PC-3 (cell line): ENCODE data around the gene FRMD4B. TPM values are rescaled to one million over a fixed set of nuclear protein-coding genes. Genes with fewer than 3 reads are reported as not detected.

Experiments used
- ATAC-seq: fragments of 200-7000 bp; cut with Tn5 transposase; 2 replicates; pipeline ENCODE4 v1.9.1; 2020; ENCODE audit warnings: mild to moderate bottlenecking, moderate library complexity
- BruUV-seq: library from RNA; stranded (reverse); fragments of 400-500 nt; replicated peaks from 2 replicates; lab custom pipeline; 2021; lab: Mats Ljungman, UMichigan
- CTCF ChIA-PET: fragments of 300-600 bp; sonication (Branson Sonifier 250); formaldehyde crosslinking; loops from one replicate; lab custom pipeline; 2022; ENCODE audit warnings: antibody characterized with exemption; lab: Charles Lee
- POLR2A ChIA-PET: fragments of 300-600 bp; sonication (Branson Sonifier 250); formaldehyde crosslinking; loops from one replicate; lab custom pipeline; 2022; ENCODE audit warnings: antibody characterized with exemption; ENCODE audit not compliant: unreplicated experiment; lab: Charles Lee
- DNase-seq: peaks from one replicate; pipeline ENCODE4 v3.0.0-alpha.2; 2015
- H2AFZ ChIP-seq: fragments of 300-600 bp; sonication (generic); 2 replicates; pipeline ENCODE4 v1.6.0; 2016; ENCODE audit warnings: antibody characterized with exemption, low read length
- H3F3A ChIP-seq: fragments of 300-600 bp; sonication (generic); one replicate; pipeline ENCODE4 v1.6.0; 2017; ENCODE audit warnings: antibody characterized with exemption, low read length, control low read depth, mild to moderate bottlenecking; ENCODE audit not compliant: unreplicated experiment
- H3K27ac ChIP-seq: fragments of 300-600 bp; sonication (generic); 2 replicates; pipeline ENCODE4 v1.5.1; 2016; ENCODE audit warnings: mild to moderate bottlenecking, low read length
- H3K27me3 ChIP-seq: fragments of 300-600 bp; sonication (generic); 2 replicates; pipeline ENCODE4 v1.6.1; 2016; ENCODE audit warnings: low read length, mixed read lengths
- H3K36me3 ChIP-seq: fragments of 300-600 bp; sonication (generic); 2 replicates; pipeline ENCODE4 v1.6.1; 2016; ENCODE audit warnings: low read depth, mixed run types, low read length, mixed read lengths
- H3K4me1 ChIP-seq: fragments of 300-600 bp; sonication (generic); 2 replicates; pipeline ENCODE4 v1.5.1; 2016; ENCODE audit warnings: low read length; ENCODE audit not compliant: insufficient read depth
- H3K4me2 ChIP-seq: fragments of 300-600 bp; sonication (generic); 2 replicates; pipeline ENCODE4 v1.6.0; 2016; ENCODE audit warnings: low read length
- H3K4me3 ChIP-seq: fragments of 300-600 bp; sonication (generic); 2 replicates; pipeline ENCODE4 v1.5.1; 2016; ENCODE audit warnings: mild to moderate bottlenecking, low read length, mixed read lengths
- H3K79me2 ChIP-seq: fragments of 300-600 bp; sonication (generic); 2 replicates; pipeline ENCODE4 v1.6.1; 2017; ENCODE audit warnings: low read length, mixed read lengths
- H3K9ac ChIP-seq: fragments of 300-600 bp; sonication (generic); 2 replicates; pipeline ENCODE4 v1.6.0; 2016; ENCODE audit warnings: mild to moderate bottlenecking, low read length
- H3K9me2 ChIP-seq: fragments of 300-600 bp; sonication (generic); replicated peaks from 2 replicates; pipeline ENCODE4 v1.6.1; 2016; ENCODE audit warnings: mixed run types, low read length, mixed read lengths
- H3K9me3 ChIP-seq: fragments of 300-600 bp; sonication (generic); 2 replicates; pipeline ENCODE4 v1.6.1; 2016; ENCODE audit warnings: low read length, mixed read lengths
- H4K20me1 ChIP-seq: fragments of 300-600 bp; sonication (generic); 2 replicates; pipeline ENCODE4 v1.6.1; 2016; ENCODE audit warnings: low read length, mixed read lengths
- EZH2 ChIP-seq: fragments of 300-600 bp; sonication (generic); IDR thresholded peaks from one replicate; pipeline ENCODE4 v1.6.1; 2017; ENCODE audit warnings: antibody characterized with exemption, mild to moderate bottlenecking, low read length; ENCODE audit not compliant: unreplicated experiment
- EZH2phosphoT487 ChIP-seq: fragments of 300-600 bp; sonication (generic); IDR thresholded peaks from 2 replicates; pipeline ENCODE4 v1.6.1; 2018; ENCODE audit warnings: mild to moderate bottlenecking, antibody characterized with exemption, low read length, borderline replicate concordance
- intact Hi-C: fragments of 100-400 bp; cut with micrococcal nuclease; formaldehyde crosslinking; loops from 2 replicates; pipeline ENCODE4 v1.9.0; 2023
- total RNA-seq: library from RNA; depleted of rRNA; stranded (reverse); fragments of >200 nt; gene quantifications from 2 replicates; pipeline ENCODE4 v1.2.3, GENCODE V29; 2014
- TF ChIP-seq, protein P1 (sequence below): fragments of 300-600 bp; sonication (generic); conservative IDR thresholded peaks from 2 replicates; pipeline ENCODE4 v1.5.1; 2017; ENCODE audit warnings: antibody characterized with exemption, low read depth, mild to moderate bottlenecking, low read length

FRMD4B gene
- total RNA-seq, 1 experiment from 2014 or later, result 5.7 TPM

GRCh38 chr3:69255928-69256327, 130.0 kb downstream of the FRMD4B start:
- H4K20me1 ChIP-seq, result no peaks in the 10 kb centered on the region
- no peaks in the 10 kb centered on the region for H3K9me2 ChIP-seq
- BruUV-seq, result no TSS peak
- DNase-seq (no peak), ATAC-seq (no peak)
- H3K9ac ChIP-seq, result no peak overlapping the region
- H3K27me3 ChIP-seq, result no peaks in the 10 kb centered on the region
- ChIA-PET CTCF (interaction anchor here (0.5 kb wide), 1 partner anchor 37 kb away, joined by 5 read pairs; no protein-coding TSS in a partner anchor), POLR2A (no interaction called here)
- H3K4me3 ChIP-seq, result no peak overlapping the region
- no peaks in the 10 kb centered on the region for H3K9me3 ChIP-seq
- H3F3A ChIP-seq, result no peaks in the 10 kb centered on the region
- H3K4me1 ChIP-seq, result no peaks in the 10 kb centered on the region
- TF ChIP-seq, protein P1, sequence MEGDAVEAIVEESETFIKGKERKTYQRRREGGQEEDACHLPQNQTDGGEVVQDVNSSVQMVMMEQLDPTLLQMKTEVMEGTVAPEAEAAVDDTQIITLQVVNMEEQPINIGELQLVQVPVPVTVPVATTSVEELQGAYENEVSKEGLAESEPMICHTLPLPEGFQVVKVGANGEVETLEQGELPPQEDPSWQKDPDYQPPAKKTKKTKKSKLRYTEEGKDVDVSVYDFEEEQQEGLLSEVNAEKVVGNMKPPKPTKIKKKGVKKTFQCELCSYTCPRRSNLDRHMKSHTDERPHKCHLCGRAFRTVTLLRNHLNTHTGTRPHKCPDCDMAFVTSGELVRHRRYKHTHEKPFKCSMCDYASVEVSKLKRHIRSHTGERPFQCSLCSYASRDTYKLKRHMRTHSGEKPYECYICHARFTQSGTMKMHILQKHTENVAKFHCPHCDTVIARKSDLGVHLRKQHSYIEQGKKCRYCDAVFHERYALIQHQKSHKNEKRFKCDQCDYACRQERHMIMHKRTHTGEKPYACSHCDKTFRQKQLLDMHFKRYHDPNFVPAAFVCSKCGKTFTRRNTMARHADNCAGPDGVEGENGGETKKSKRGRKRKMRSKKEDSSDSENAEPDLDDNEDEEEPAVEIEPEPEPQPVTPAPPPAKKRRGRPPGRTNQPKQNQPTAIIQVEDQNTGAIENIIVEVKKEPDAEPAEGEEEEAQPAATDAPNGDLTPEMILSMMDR, result no peak
- TF ChIP-seq EZH2phosphoT487 (no peak), EZH2 (no peak)
- no peak overlapping the region for H3K27ac ChIP-seq
- intact Hi-C loops, result no loop called here
- H3K79me2 ChIP-seq, result no peaks in the 10 kb centered on the region
- no peak overlapping the region for H2AFZ ChIP-seq
- H3K36me3 ChIP-seq, result no peaks in the 10 kb centered on the region
- H3K4me2 ChIP-seq, result no peak overlapping the region

GRCh38 chr3:69254351-69254750, 131.5 kb downstream of the FRMD4B start:
- DNase-seq (no peak), ATAC-seq (no peak)
- Histone ChIP-seq H3K27ac (no peak overlapping the region), H3K79me2 (no peaks in the 10 kb centered on the region), H3K4me3 (no peak overlapping the region), H4K20me1 (no peaks in the 10 kb centered on the region), H3K9ac (no peak overlapping the region), H3K4me1 (no peaks in the 10 kb centered on the region), H3K4me2 (no peak overlapping the region), H3K27me3 (no peaks in the 10 kb centered on the region), H2AFZ (no peak overlapping the region), H3K9me3 (no peaks in the 10 kb centered on the region), H3K36me3 (no peaks in the 10 kb centered on the region), H3K9me2 (no peaks in the 10 kb centered on the region), H3F3A (no peaks in the 10 kb centered on the region)
- intact Hi-C loops, result no loop called here
- no TSS peak for BruUV-seq
- TF ChIP-seq, protein P1, result no peak
- TF ChIP-seq EZH2phosphoT487, result no peak
- no peak for TF ChIP-seq EZH2
- CTCF ChIA-PET, result no interaction called here
- POLR2A ChIA-PET, result no interaction called here

- BruUV-seq, result no TSS peak
- Histone ChIP-seq H3F3A (no peaks in the 10 kb centered on the region), H3K27me3 (no peaks in the 10 kb centered on the region), H3K4me3 (no peak overlapping the region), H3K9me3 (no peaks in the 10 kb centered on the region), H3K36me3 (no peaks in the 10 kb centered on the region), H3K27ac (no peak overlapping the region), H2AFZ (no peak overlapping the region), H3K79me2 (no peaks in the 10 kb centered on the region), H3K4me2 (no peak overlapping the region), H3K9ac (no peak overlapping the region), H4K20me1 (no peaks in the 10 kb centered on the region), H3K4me1 (no peaks in the 10 kb centered on the region), H3K9me2 (no peaks in the 10 kb centered on the region)
- DNase-seq, result no peak
- POLR2A ChIA-PET, result no interaction called here
- ATAC-seq, result no peak
- intact Hi-C loops, result no loop called here
- TF ChIP-seq, protein P1, result no peak
- TF ChIP-seq EZH2 (no peak), EZH2phosphoT487 (no peak)
- CTCF ChIA-PET, result no interaction called here
Measured at GRCh38 chr3:69252631-69253030, 133.3 kb downstream of the FRMD4B start.
